ENCODE results near the gene RNF115. TPM values are rescaled to one million over a fixed set of nuclear protein-coding genes. Genes with fewer than 3 reads are reported as not detected.

The RNF115 gene
- polyA plus RNA-seq, 3 donors, result 3.5 to 5.4 (median 5.2) TPM

GRCh38 chr1:145690587-145691558 lies 133.0 kb downstream of the RNF115 start:
- Histone ChIP-seq H3K27ac (ENCODE audit: low read depth in 1 of 2, low read length in 2 of 2) (no peak overlapping the region), H3K27me3 (ENCODE audit: control insufficient read depth in 2 of 2, insufficient read depth in 2 of 2, low read length in 2 of 2) (no peaks in the 10 kb centered on the region), H3K4me3 (replicated peaks in 1 of 3; ENCODE audit: low read depth in 2 of 3, low read length in 3 of 3) (no peak overlapping the region), H2AFZ (ENCODE audit: insufficient read depth, low read depth, low read length, poor library complexity, severe bottlenecking) (no peak overlapping the region), H3K79me2 (ENCODE audit: insufficient read depth, low read length) (no peaks in the 10 kb centered on the region), H3K4me1 (ENCODE audit: control insufficient read depth in 1 of 2, insufficient read depth in 2 of 2, low read length in 2 of 2) (peaks cover 1% of the 10 kb centered on the region in 2 donors), H3K9ac (ENCODE audit: insufficient read depth, low read length, poor library complexity, severe bottlenecking) (no peak overlapping the region), H3K4me2 (replicated peaks; ENCODE audit: extremely low read depth, low read length, poor library complexity, severe bottlenecking) (no peak overlapping the region), H3K36me3 (replicated peaks in 1 of 2; ENCODE audit: control insufficient read depth in 1 of 2, insufficient read depth in 2 of 2, low read length in 2 of 2) (no peaks in the 10 kb centered on the region), H3K9me3 (replicated peaks in 1 of 2; ENCODE audit: control insufficient read depth in 1 of 2, insufficient read depth in 1 of 2, low read length in 2 of 2) (no peaks in the 10 kb centered on the region), H4K20me1 (ENCODE audit: insufficient read depth, low read length) (no peaks in the 10 kb centered on the region)
- Mint-ChIP-seq H3K4me1 (peaks cover 21% of the 10 kb centered on the region), H3K4me3 (no peak overlapping the region), H3K9me3 (peaks cover 0 to 2% (median 0%) of the 10 kb centered on the region in 7 donors), H3K27ac (peak overlapping the region in 4 of 7 donors; percentile 2 to 75 (median 40)), H3K36me3 (no peaks in the 10 kb centered on the region), H3K27me3 (ENCODE audit: low read depth in 3 of 3) (peaks cover 1 to 3% (median 3%) of the 10 kb centered on the region in 3 donors)
- WGBS (ENCODE audit: insufficient coverage), result 71% methylated on average over 3 of the region's 5 CpGs
- DNase-seq, result peak in 1 of 3 donors; percentile 0
- no peak for TF ChIP-seq CTCF (IDR thresholded peaks at IDR 0.05)
- intact Hi-C loops (cut with micrococcal nuclease), result no loop called here

GRCh38 chr1:145689922-145690321 lies 134.0 kb downstream of the RNF115 start:
- H3K4me3 Mint-ChIP-seq, result no peak overlapping the region
- Histone ChIP-seq H4K20me1 (ENCODE audit: insufficient read depth, low read length) (no peaks in the 10 kb centered on the region), H3K79me2 (ENCODE audit: insufficient read depth, low read length) (no peaks in the 10 kb centered on the region), H3K9me3 (replicated peaks in 1 of 2; ENCODE audit: control insufficient read depth in 1 of 2, insufficient read depth in 1 of 2, low read length in 2 of 2) (no peaks in the 10 kb centered on the region), H2AFZ (ENCODE audit: insufficient read depth, low read depth, low read length, poor library complexity, severe bottlenecking) (no peak overlapping the region), H3K4me3 (replicated peaks in 1 of 3; ENCODE audit: low read depth in 2 of 3, low read length in 3 of 3) (no peak overlapping the region), H3K27me3 (ENCODE audit: control insufficient read depth in 2 of 2, insufficient read depth in 2 of 2, low read length in 2 of 2) (no peaks in the 10 kb centered on the region), H3K9ac (ENCODE audit: insufficient read depth, low read length, poor library complexity, severe bottlenecking) (no peak overlapping the region), H3K4me2 (replicated peaks; ENCODE audit: extremely low read depth, low read length, poor library complexity, severe bottlenecking) (no peak overlapping the region), H3K27ac (ENCODE audit: low read depth in 1 of 2, low read length in 2 of 2) (no peak overlapping the region), H3K4me1 (ENCODE audit: control insufficient read depth in 1 of 2, insufficient read depth in 2 of 2, low read length in 2 of 2) (no peaks in the 10 kb centered on the region), H3K36me3 (replicated peaks in 1 of 2; ENCODE audit: control insufficient read depth in 1 of 2, insufficient read depth in 2 of 2, low read length in 2 of 2) (no peaks in the 10 kb centered on the region)
- intact Hi-C loops (cut with micrococcal nuclease), result no loop called here
- H3K27me3 Mint-ChIP-seq (ENCODE audit: low read depth in 3 of 3), result peaks cover 1 to 3% (median 1%) of the 10 kb centered on the region in 3 donors
- DNase-seq, result no peak
- no peak for TF ChIP-seq CTCF (IDR thresholded peaks at IDR 0.05)
- H3K36me3 Mint-ChIP-seq, result no peaks in the 10 kb centered on the region
- 97% methylated on average over 5 of the region's 6 CpGs for WGBS (ENCODE audit: insufficient coverage)
- H3K4me1 Mint-ChIP-seq, result peaks cover 20% of the 10 kb centered on the region
- peak overlapping the region in 1 of 7 donors; percentile 15 for H3K27ac Mint-ChIP-seq
- peaks cover 0 to 2% (median 0%) of the 10 kb centered on the region in 7 donors for H3K9me3 Mint-ChIP-seq
